Adrenal gland (tissue), 12 donors: Measurements from ENCODE around the gene LAYN. TPM values are rescaled to one million over a fixed set of nuclear protein-coding genes. Genes with fewer than 3 reads are reported as not detected.
A peak's percentile ranks its signal among the peaks of the same experiment; 100 is the strongest.

Source experiments
- DNase-seq, 7 donors: peaks; one replicate each; pipeline ENCODE4 v3.0.0-alpha.2; 2019 to 2020
- H3K27ac ChIP-seq, 5 donors: fragments of 200-600 bp; sonication (generic) in 4 of 5; 1 replicate in 3 of 5; 2 replicates in 2 of 5; pipeline versions ENCODE4 v1.5.1 to v1.8.0; 2016 to 2020; ENCODE audit warnings: mild to moderate bottlenecking in 1 of 5
- H3K27me3 ChIP-seq: fragments of 200-600 bp; 2 replicates; pipeline ENCODE4 v1.8.0; 2021
- H3K36me3 ChIP-seq, 2 donors: fragments of 200-600 bp; replicated peaks in 1 of 2; 1 replicate in 1 of 2; 2 replicates in 1 of 2; pipeline versions ENCODE4 v1.5.1 to v1.8.0; 2018 to 2022
- H3K4me1 ChIP-seq, 2 donors: fragments of 200-600 bp; replicated peaks in 1 of 2; 1 replicate in 1 of 2; 2 replicates in 1 of 2; pipeline versions ENCODE4 v1.5.1 to v1.8.0; 2018 to 2021
- H3K4me3 ChIP-seq, 4 donors: fragments of 200-600 bp; sonication (generic) in 3 of 4; one replicate each; pipeline ENCODE4 v1.5.1; 2016 to 2018
- H3K9me3 ChIP-seq, 3 donors: fragments of 200-600 bp; sonication (generic) in 1 of 3; replicated peaks in 1 of 3; 1 replicate in 2 of 3; 2 replicates in 1 of 3; pipeline versions ENCODE4 v1.5.1 to v1.8.0; 2016 to 2021
- POLR2A ChIP-seq, 2 donors: fragments of 450-650 bp; IDR thresholded peaks; one replicate each; pipeline ENCODE4 v1.6.1; 2017; ENCODE audit warnings: antibody characterized with exemption in 2 of 2, mild to moderate bottlenecking in 2 of 2, moderate library complexity in 1 of 2
- WGBS, 4 donors: extraction: QIAGEN DNeasy Blood & Tissue Kit in 2 of 4; methylation state at CpG; one replicate each; pipeline versions ENCODE4 v1.1.5 to v1.1.7; 2013 to 2017; 5-methylcytosine and 5-hydroxymethylcytosine counted together
- intact Hi-C, 2 donors: fragments of 100-400 bp; cut with DNase I; formaldehyde crosslinking; loops; one replicate each; pipeline versions ENCODE4 v1.14.1 to v1.15.0; 2022 to 2023
- microRNA counts, 2 donors: library from miRNA; unstranded; fragments of <30 nt; microRNA quantifications; one replicate each; lab custom pipeline; 2016
- microRNA-seq, 3 donors: library from miRNA; unstranded; fragments of <30 nt; microRNA quantifications; one replicate each; pipeline ENCODE4, GENCODE V29; 2017 to 2020
- polyA plus RNA-seq, 3 donors: library from polyadenylated mRNA; stranded (reverse); fragments of 200-250 nt in 2 of 3; fragments of 350-450 nt in 1 of 3; fragmentation: Illumina TruSeq in 1 of 3; extraction: RNeasy Lipid Tissue Mini Kit (QIAGEN cat#74804) in 1 of 3; gene quantifications; one replicate each; pipeline ENCODE4 v1.2.3, GENCODE V29; 2013 to 2014
- small RNA-seq, 2 donors: library from RNA; depleted of rRNA; stranded (forward); fragments of <200 nt; gene quantifications; one replicate each; pipeline ENCODE3, GENCODE V24; 2016
- total RNA-seq, 9 donors: library from RNA; depleted of rRNA in 4 of 9; stranded (reverse); fragments of >200 nt in 4 of 9; fragments of 120-200 nt in 1 of 9; fragmentation: NEBNext Ultra II Directional in 1 of 9; extraction: Animal tissue kit (Norgen Biotek cat#: 25700) in 1 of 9; gene quantifications; one replicate each; pipeline versions ENCODE4 v1.1.0 to v1.2.4, GENCODE V29; 2013 to 2023
- TF ChIP-seq, protein P1 (sequence below), 6 experiments: fragments of 450-650 bp in 4 of 6; fragments of 200-600 bp in 2 of 6; sonication (generic) in 1 of 6; IDR thresholded peaks; 1 replicate in 5 of 6; 2 replicates in 1 of 6; pipeline versions ENCODE4 v1.5.1 to v1.8.0; 2016 to 2021; ENCODE audit warnings: antibody characterized with exemption in 6 of 6, mild to moderate bottlenecking in 2 of 6, moderate library complexity in 1 of 6
- donor health status: healthy with polysubstance abuse.
- donor health status: Bipolar disorder and iron deficiency.
- donor health status: DM: yes; HTN: yes; CAD: no.
- donor health status: DM: no; HTN: no; CAD: no.
- donor health status: DM: no; HTN: no; CAD: no.
- donor health status: DM: yes; HTN: yes; CAD: no.

Gene LAYN
- total and polyA plus RNA-seq, 12 donors, result 1.5 to 5.4 (median 2.2) TPM

DNA sequence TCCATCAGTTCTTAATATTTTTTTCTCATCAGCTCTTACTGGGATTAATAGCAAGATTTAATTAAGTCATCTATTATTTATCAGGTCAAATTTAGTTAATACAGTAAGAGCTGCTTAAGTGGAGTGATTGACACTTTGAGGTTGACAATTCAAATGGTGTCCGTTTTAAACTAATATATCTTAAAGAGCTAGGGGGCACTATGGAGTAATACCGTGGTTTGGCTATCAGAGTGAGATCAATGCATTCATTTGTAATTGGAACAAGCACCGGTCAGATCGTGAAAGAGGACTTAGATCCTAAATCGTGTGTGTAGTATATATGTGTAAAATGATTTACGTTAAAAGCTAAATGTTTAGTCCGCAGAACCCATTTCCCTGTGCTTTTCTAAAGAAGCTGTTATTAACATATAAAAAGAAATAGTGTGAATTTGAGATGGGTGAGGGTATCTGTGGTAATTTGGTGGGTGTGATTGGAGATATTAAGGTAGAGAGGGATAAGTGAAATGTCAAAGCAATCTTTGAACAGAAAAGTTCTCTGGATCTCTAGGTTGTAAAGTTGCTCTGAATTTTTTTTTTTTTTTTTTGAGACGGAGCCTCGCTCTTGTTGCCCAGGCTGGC lies 64.0 kb downstream of the LAYN start:
- intact Hi-C loops, result loop anchor here (5.0 kb wide), 1 partner anchor 173 kb away; no protein-coding TSS in a partner anchor
- no peaks in the 10 kb centered on the region for H3K36me3 ChIP-seq
- peaks cover 23 to 41% of the 10 kb centered on the region in 2 donors for H3K4me1 ChIP-seq
- no peaks in the 10 kb centered on the region for H3K9me3 ChIP-seq
- 26 to 30% (median 29%) methylated on average over 9 of the region's 9 CpGs for WGBS, 4 donors
- no peaks in the 10 kb centered on the region for H3K27me3 ChIP-seq
- peak overlapping the region in 4 of 5 donors; percentile 98 to 99 (median 98) for H3K27ac ChIP-seq
- no peak for DNase-seq
- peak overlapping the region in 1 of 4 donors; percentile 89 for H3K4me3 ChIP-seq
- TF ChIP-seq POLR2A (IDR thresholded peaks at IDR 0.05), result no peak
- TF ChIP-seq, protein P1, sequence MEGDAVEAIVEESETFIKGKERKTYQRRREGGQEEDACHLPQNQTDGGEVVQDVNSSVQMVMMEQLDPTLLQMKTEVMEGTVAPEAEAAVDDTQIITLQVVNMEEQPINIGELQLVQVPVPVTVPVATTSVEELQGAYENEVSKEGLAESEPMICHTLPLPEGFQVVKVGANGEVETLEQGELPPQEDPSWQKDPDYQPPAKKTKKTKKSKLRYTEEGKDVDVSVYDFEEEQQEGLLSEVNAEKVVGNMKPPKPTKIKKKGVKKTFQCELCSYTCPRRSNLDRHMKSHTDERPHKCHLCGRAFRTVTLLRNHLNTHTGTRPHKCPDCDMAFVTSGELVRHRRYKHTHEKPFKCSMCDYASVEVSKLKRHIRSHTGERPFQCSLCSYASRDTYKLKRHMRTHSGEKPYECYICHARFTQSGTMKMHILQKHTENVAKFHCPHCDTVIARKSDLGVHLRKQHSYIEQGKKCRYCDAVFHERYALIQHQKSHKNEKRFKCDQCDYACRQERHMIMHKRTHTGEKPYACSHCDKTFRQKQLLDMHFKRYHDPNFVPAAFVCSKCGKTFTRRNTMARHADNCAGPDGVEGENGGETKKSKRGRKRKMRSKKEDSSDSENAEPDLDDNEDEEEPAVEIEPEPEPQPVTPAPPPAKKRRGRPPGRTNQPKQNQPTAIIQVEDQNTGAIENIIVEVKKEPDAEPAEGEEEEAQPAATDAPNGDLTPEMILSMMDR (IDR thresholded peaks at IDR 0.05), result peak; percentile 35 to 64 (median 61)

DNA sequence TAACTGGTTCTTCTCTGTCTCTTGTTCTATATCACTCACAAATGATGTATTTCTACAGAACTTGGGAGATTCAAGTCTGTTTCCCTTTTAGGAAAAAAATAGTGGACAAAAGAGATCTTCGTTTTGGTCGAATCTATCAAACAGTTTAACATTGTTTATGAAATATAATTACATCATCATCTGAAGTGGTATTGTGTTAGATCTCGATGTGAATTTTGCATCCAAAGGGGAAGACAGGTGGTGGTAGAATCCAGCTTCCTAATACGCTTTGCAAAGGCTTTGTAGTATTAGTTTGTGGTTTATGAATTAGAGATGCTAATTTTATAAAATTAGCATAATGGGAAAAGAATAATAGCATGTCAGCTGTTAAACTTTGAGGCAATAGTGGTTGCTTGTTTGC lies 65.2 kb downstream of the LAYN start:
- intact Hi-C loops, result no loop called here

DNA sequence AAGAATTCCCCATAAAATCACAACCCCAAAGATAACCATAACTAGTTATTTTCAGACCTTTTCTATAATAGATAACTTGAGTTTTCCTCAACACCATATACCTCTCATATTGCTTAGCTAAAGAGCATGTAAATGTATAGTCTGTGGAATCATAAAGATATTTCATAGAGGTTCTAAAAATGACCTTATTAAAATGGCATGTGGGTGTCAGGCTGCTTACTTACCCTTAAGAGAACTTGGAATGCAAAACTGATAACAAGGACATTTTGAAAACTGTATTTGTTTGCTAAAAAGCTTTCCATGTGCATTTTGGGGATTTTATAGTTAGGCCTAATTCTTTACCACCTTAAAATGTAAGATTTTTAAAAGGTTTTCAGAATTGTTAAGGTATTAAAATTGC lies 66.5 kb downstream of the LAYN start:
- TF ChIP-seq POLR2A (IDR thresholded peaks at IDR 0.05), result no peak
- TF ChIP-seq, protein P1 (IDR thresholded peaks at IDR 0.05), result no peak
- Histone ChIP-seq H3K36me3 (no peaks in the 10 kb centered on the region), H3K27ac (no peak overlapping the region), H3K9me3 (no peaks in the 10 kb centered on the region), H3K4me3 (no peak overlapping the region), H3K4me1 (peaks cover 23 to 50% of the 10 kb centered on the region in 2 donors), H3K27me3 (no peaks in the 10 kb centered on the region)
- DNase-seq, result no peak
- intact Hi-C loops, result no loop called here

More for the DNA sequence above, 65.2 kb downstream of the LAYN start:
- peak overlapping the region in 1 of 5 donors; percentile 99 for H3K27ac ChIP-seq
- 45 to 52% (median 50%) methylated on average over 4 of the region's 4 CpGs for WGBS, 4 donors
- H3K36me3 ChIP-seq, result no peaks in the 10 kb centered on the region
- no peak overlapping the region for H3K4me3 ChIP-seq
- TF ChIP-seq POLR2A (IDR thresholded peaks at IDR 0.05), result no peak
- TF ChIP-seq, protein P1 (IDR thresholded peaks at IDR 0.05), result no peak
- H3K9me3 ChIP-seq, result no peaks in the 10 kb centered on the region
- no peak for DNase-seq
- peaks cover 23 to 41% of the 10 kb centered on the region in 2 donors for H3K4me1 ChIP-seq
- no peaks in the 10 kb centered on the region for H3K27me3 ChIP-seq

DNA sequence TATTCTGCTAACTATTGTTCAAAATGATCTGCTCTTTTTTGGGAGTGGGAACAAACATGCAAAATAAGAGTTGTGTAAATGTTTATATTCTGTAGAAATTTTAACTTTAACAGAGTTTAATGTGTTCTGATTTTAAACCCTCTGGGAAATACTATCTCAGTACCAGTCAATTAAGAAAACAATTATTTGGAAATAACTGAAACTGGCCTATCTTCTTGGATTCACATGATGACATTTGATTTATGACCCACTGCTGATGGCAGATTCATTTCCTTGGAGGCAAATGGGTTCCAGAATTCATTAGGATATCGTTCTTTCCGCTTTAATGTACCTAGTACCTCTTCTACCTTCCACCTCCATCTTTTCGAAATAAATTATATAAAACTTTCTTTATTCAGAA lies 67.2 kb downstream of the LAYN start:
- H3K9me3 ChIP-seq, result no peaks in the 10 kb centered on the region
- H3K4me1 ChIP-seq, result peaks cover 23 to 57% of the 10 kb centered on the region in 2 donors
- intact Hi-C loops, result no loop called here
- no peak overlapping the region for H3K27ac ChIP-seq
- no peak for TF ChIP-seq POLR2A (IDR thresholded peaks at IDR 0.05)
- TF ChIP-seq, protein P1 (IDR thresholded peaks at IDR 0.05), result no peak
- no peak for DNase-seq
- H3K27me3 ChIP-seq, result no peaks in the 10 kb centered on the region
- 57 to 71% (median 59%) methylated on average over 3 of the region's 3 CpGs for WGBS, 4 donors
- no peak overlapping the region for H3K4me3 ChIP-seq
- H3K36me3 ChIP-seq, result no peaks in the 10 kb centered on the region

MicroRNA genes within 50 kb of the gene (microRNA counts, 767-probe panel; counts per million panel counts)
- microRNA hsa-miR-34b-3p (lab: Ali Mortazavi, UCI), result 0 counts per million in 2 donors
- 0 counts per million in 2 donors for microRNA hsa-miR-34c-3p (lab: Ali Mortazavi, UCI)
- 0 counts per million in 2 donors for microRNA hsa-miR-34c-5p (lab: Ali Mortazavi, UCI)

Small RNAs within 50 kb of the gene (microRNA-seq; reads per million reads assigned to microRNA genes)
- gene MIR34B (0.38 to 3.1 (median 1.7) reads per million in 3 donors), gene MIR34C (4.6 to 55.4 (median 14.2) reads per million in 3 donors)

Small RNAs within 50 kb of the gene (small RNA-seq; reads per million reads assigned to genes)
- gene MIR34B (0 to 0.17 reads per million in 2 donors), gene MIR34C (0.36 to 2.3 reads per million in 2 donors)

Other genes with a start within 250 kb of the LAYN start
- 1 to 10 TPM in 6 of 9 donors, under 1 TPM in 2, not detected in 1; 0.28 to 4.2 (median 1.8) TPM for gene POU2AF3, start 242.2 kb upstream of the LAYN start, total RNA-seq
- gene POU2AF3, start 242.2 kb upstream of the LAYN start, polyA plus RNA-seq, result 1 to 10 TPM in 2 of 3 donors, under 1 TPM in 1; 0.81 to 4.8 (median 2.9) TPM
- under 1 TPM in 3 of 9 donors, not detected in 6; 0.18 to 0.71 (median 0.38) TPM for gene POU2AF1, start 161.4 kb upstream of the LAYN start, total RNA-seq
- gene POU2AF1, start 161.4 kb upstream of the LAYN start, polyA plus RNA-seq, result 1 to 10 TPM in 1 of 3 donors, under 1 TPM in 2; 0.03 to 1.7 (median 0.80) TPM
- gene BTG4, start 28.3 kb upstream of the LAYN start, total RNA-seq, result not detected
- gene BTG4, start 28.3 kb upstream of the LAYN start, polyA plus RNA-seq, result not detected
- not detected for gene HOATZ, start 25.9 kb upstream of the LAYN start, total RNA-seq
- not detected for gene HOATZ, start 25.9 kb upstream of the LAYN start, polyA plus RNA-seq
- 10 to 100 TPM; 16.2 to 33.0 (median 27.8) TPM for gene SIK2, start 61.7 kb downstream of the LAYN start, total RNA-seq
- 10 to 100 TPM in 2 of 3 donors, 1 to 10 TPM in 1; 7.6 to 18.6 (median 10.0) TPM for gene SIK2, start 61.7 kb downstream of the LAYN start, polyA plus RNA-seq
- gene PPP2R1B, start 225.7 kb downstream of the LAYN start, total RNA-seq, result 10 to 100 TPM; 16.8 to 58.1 (median 33.4) TPM
- gene PPP2R1B, start 225.7 kb downstream of the LAYN start, polyA plus RNA-seq, result 10 to 100 TPM; 10.3 to 37.7 (median 12.8) TPM